ENCODE measurements around the gene STEAP2. TPM values are rescaled to one million over a fixed set of nuclear protein-coding genes. Genes with fewer than 3 reads are reported as not detected.
"Not testable (repeated sequence)": the region's sequence is repeated elsewhere in the genome, so short reads cannot be mapped to it uniquely, and the experiment has no call there.

STEAP2 gene
- total RNA-seq, 4 donors from 2014 or later, result 2.9 to 13.2 (median 3.9) TPM

DNA sequence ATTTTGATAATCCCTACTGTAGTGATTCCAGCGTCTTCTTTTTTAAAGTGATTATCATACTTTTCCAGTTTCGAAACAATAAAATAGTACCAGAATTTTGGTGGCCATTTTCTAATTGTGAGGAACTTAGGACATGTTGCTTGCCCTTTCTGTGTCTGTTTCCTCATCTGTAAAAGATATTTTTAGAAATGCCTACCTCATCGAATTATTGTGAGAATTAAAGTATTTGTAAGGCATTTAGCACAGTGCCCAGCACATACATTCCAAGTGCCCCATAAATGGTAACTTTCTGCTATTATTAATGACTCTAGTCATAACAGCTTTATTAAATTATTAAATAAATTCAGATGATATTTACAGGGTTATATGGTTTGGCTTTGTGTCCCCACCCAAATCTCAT is 37.2 kb downstream of the STEAP2 start:
- TF ChIP-seq POLR2AphosphoS5 (IDR thresholded peaks at IDR 0.05) (no peak), CTCF (IDR thresholded peaks at IDR 0.05) (no peak), POLR2A (IDR thresholded peaks at IDR 0.05) (no peak), EP300 (IDR thresholded peaks at IDR 0.05) (no peak)
- peaks cover 25% of the 10 kb centered on the region for H3K4me1 ChIP-seq
- no peaks in the 10 kb centered on the region for H3K27me3 ChIP-seq
- no peak for DNase-seq (ENCODE audit: low spot score in 2 of 2)
- H3K4me3 ChIP-seq, result no peak overlapping the region
- 90% methylated on average over 3 of the region's 3 CpGs for WGBS
- no peaks in the 10 kb centered on the region for H3K36me3 ChIP-seq
- H3K27ac ChIP-seq, result no peak overlapping the region
- no peaks in the 10 kb centered on the region for H3K9me3 ChIP-seq

- TF ChIP-seq CTCF (IDR thresholded peaks at IDR 0.05) (no peak), EP300 (IDR thresholded peaks at IDR 0.05) (no peak), POLR2AphosphoS5 (IDR thresholded peaks at IDR 0.05) (no peak), POLR2A (IDR thresholded peaks at IDR 0.05) (no peak)
- peaks cover 12% of the 10 kb centered on the region for H3K4me1 ChIP-seq
- no peaks in the 10 kb centered on the region for H3K36me3 ChIP-seq
- peak overlapping the region; percentile 64 for H3K27ac ChIP-seq
- no peak for DNase-seq (ENCODE audit: low spot score in 2 of 2)
- no peaks in the 10 kb centered on the region for H3K9me3 ChIP-seq
- no peaks in the 10 kb centered on the region for H3K27me3 ChIP-seq
- 52% methylated on average over 3 of the region's 3 CpGs for WGBS
- no peak overlapping the region for H3K4me3 ChIP-seq
These were observed 39.2 kb downstream of the STEAP2 start for GRCh38 chr7:90250601-90251303.

- no peaks in the 10 kb centered on the region for H3K27me3 ChIP-seq
- DNase-seq (ENCODE audit: low spot score in 2 of 2), result no peak
- no peaks in the 10 kb centered on the region for H3K9me3 ChIP-seq
- H3K4me3 ChIP-seq, result no peak overlapping the region
- H3K4me1 ChIP-seq, result peaks cover 7% of the 10 kb centered on the region
- TF ChIP-seq EP300 (IDR thresholded peaks at IDR 0.05), result no peak
- TF ChIP-seq CTCF (IDR thresholded peaks at IDR 0.05), result no peak
- TF ChIP-seq POLR2AphosphoS5 (IDR thresholded peaks at IDR 0.05), result no peak
- 30% methylated on average over 1 of the region's 1 CpG for WGBS
- H3K36me3 ChIP-seq, result no peaks in the 10 kb centered on the region
- peak overlapping the region; percentile 64 for H3K27ac ChIP-seq
These were observed 39.7 kb downstream of the STEAP2 start for GRCh38 chr7:90251304-90251635.

GRCh38 chr7:90256011-90256410 is 44.5 kb downstream of the STEAP2 start:
- WGBS, result 94% methylated on average over 5 of the region's 5 CpGs
- not testable (repeated sequence) for H3K36me3 ChIP-seq; DNase-seq (ENCODE audit: low spot score in 2 of 2); H3K9me3 ChIP-seq; H3K27me3 ChIP-seq; H3K4me1 ChIP-seq; H3K4me3 ChIP-seq; H3K27ac ChIP-seq

- 56% methylated on average over 1 of the region's 1 CpG for WGBS
- Histone ChIP-seq H3K36me3 (no peaks in the 10 kb centered on the region), H3K4me1 (no peaks in the 10 kb centered on the region), H3K27ac (no peak overlapping the region), H3K4me3 (no peak overlapping the region), H3K27me3 (no peaks in the 10 kb centered on the region), H3K9me3 (no peaks in the 10 kb centered on the region)
- TF ChIP-seq CTCF (IDR thresholded peaks at IDR 0.05) (no peak), POLR2A (IDR thresholded peaks at IDR 0.05) (no peak), EP300 (IDR thresholded peaks at IDR 0.05) (no peak), POLR2AphosphoS5 (IDR thresholded peaks at IDR 0.05) (no peak)
- DNase-seq (ENCODE audit: low spot score in 2 of 2), result no peak
These were observed 45.2 kb downstream of the STEAP2 start for GRCh38 chr7:90256778-90257177.

DNA sequence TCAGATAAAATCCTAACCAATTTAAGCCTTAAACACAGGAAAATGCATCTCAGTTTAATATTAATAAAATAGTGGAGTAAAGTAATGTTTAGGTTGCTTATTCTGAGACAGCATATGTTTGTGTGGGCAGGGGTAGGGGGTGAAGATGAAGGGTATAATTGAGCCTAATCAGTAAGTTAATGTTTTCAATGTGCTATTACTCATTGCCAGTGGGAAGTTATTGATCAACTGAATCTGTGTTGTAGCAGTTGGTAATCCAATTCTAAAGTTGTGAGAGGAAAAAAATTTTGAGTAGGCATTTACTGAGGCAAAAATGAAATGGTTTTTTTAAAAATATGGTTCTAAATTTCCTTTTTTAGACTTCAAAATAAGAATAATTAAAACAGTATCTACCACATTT is 49.9 kb downstream of the STEAP2 start:
- no peak overlapping the region for H3K27ac ChIP-seq
- H3K27me3 ChIP-seq, result no peaks in the 10 kb centered on the region
- TF ChIP-seq EP300 (IDR thresholded peaks at IDR 0.05) (no peak), CTCF (IDR thresholded peaks at IDR 0.05) (no peak), POLR2A (IDR thresholded peaks at IDR 0.05) (no peak), POLR2AphosphoS5 (IDR thresholded peaks at IDR 0.05) (no peak)
- H3K36me3 ChIP-seq, result no peaks in the 10 kb centered on the region
- no peak for DNase-seq (ENCODE audit: low spot score in 2 of 2)
- H3K4me1 ChIP-seq, result no peaks in the 10 kb centered on the region
- no peaks in the 10 kb centered on the region for H3K9me3 ChIP-seq
- H3K4me3 ChIP-seq, result no peak overlapping the region

Data from suprapubic skin (tissue), 4 donors.